CMK (cell line): ENCODE measurements around the gene LPAR5.

Source experiments
- DNase-seq: peaks from one replicate; pipeline ENCODE4 v3.0.0-alpha.2; 2010; ENCODE audit warnings: low read depth

Gene LPAR5

GRCh38 chr12:6635856-6636531, at the start of gene LPAR5:
LPAR5 (minus strand) TSS chr12:6635959; CDS start chr12:6621248, 14,711 bp downstream.
- peak; percentile 92 for DNase-seq

GRCh38 chr12:6684609-6685008, 48.9 kb upstream of the LPAR5 start:
- DNase-seq, result no peak

- DNase-seq, result no peak
Observed at GRCh38 chr12:6676962-6677361, 41.2 kb upstream of the LPAR5 start.

GRCh38 chr12:6672143-6672542, 36.4 kb upstream of the LPAR5 start:
- DNase-seq, result no peak

GRCh38 chr12:6667559-6668210, 31.9 kb upstream of the LPAR5 start:
- no peak for DNase-seq

GRCh38 chr12:6666211-6666610, 30.5 kb upstream of the LPAR5 start:
- DNase-seq, result no peak

- DNase-seq, result no peak
Observed at GRCh38 chr12:6664902-6665301, 29.1 kb upstream of the LPAR5 start.

- peak; percentile 96 for DNase-seq
Observed at GRCh38 chr12:6662906-6663742, 27.4 kb upstream of the LPAR5 start, which contains the start of gene ING4. ING4 (minus strand) TSS chr12:6663119; CDS start chr12:6663101, 18 bp downstream.

GRCh38 chr12:6662602-6662905, 26.8 kb upstream of the LPAR5 start:
- DNase-seq, result no peak

- DNase-seq, result no peak
Observed at GRCh38 chr12:6653987-6654386, 18.2 kb upstream of the LPAR5 start.

GRCh38 chr12:6653342-6653741, 17.6 kb upstream of the LPAR5 start:
- DNase-seq, result no peak

- DNase-seq, result no peak
Observed at GRCh38 chr12:6652391-6652790, 16.6 kb upstream of the LPAR5 start.

- DNase-seq, result no peak
Observed at GRCh38 chr12:6650832-6651231, 15.1 kb upstream of the LPAR5 start.

- DNase-seq, result no peak
Observed at GRCh38 chr12:6647083-6647604, 11.4 kb upstream of the LPAR5 start, which contains the start of gene ACRBP. ACRBP (minus strand) TSS chr12:6647432; CDS start chr12:6647366, 66 bp downstream.

GRCh38 chr12:6646276-6647082, 10.7 kb upstream of the LPAR5 start:
- no peak for DNase-seq

- DNase-seq, result no peak
Observed at GRCh38 chr12:6644903-6645302, 9.1 kb upstream of the LPAR5 start.

GRCh38 chr12:6644257-6644596, 8.5 kb upstream of the LPAR5 start:
- DNase-seq, result no peak

- DNase-seq, result no peak
Observed at GRCh38 chr12:6643569-6644256, 8.0 kb upstream of the LPAR5 start.

- no peak for DNase-seq
Observed at GRCh38 chr12:6641131-6641530, 5.4 kb upstream of the LPAR5 start.

GRCh38 chr12:6640497-6640896, 4.7 kb upstream of the LPAR5 start:
- no peak for DNase-seq

- DNase-seq, result peak; percentile 95
Observed at GRCh38 chr12:6639151-6639801, 3.5 kb upstream of the LPAR5 start.
